ENCODE data around the gene EBI3.

Gene EBI3

GRCh38 chr19:4197625-4198466 lies 31.5 kb upstream of the EBI3 start:
- 30% methylated on average over 41 of the region's 70 CpGs for WGBS
- H4K8ac ChIP-seq (ENCODE audit: low read length): no peak overlapping the region

GRCh38 chr19:4198467-4199126 lies 30.7 kb upstream of the EBI3 start:
- H3K27ac ChIP-seq (ENCODE audit: low read length, poor library complexity, severe bottlenecking): no peak overlapping the region
- no peak overlapping the region for H2BK5ac ChIP-seq (ENCODE audit: low read depth, low read length, poor library complexity, severe bottlenecking)
- no peak overlapping the region for H3K14ac ChIP-seq (ENCODE audit: low read length in 2 of 2)
- no peak overlapping the region for H3K4me3 ChIP-seq (ENCODE audit: insufficient read depth in 1 of 2, low read depth in 1 of 2, low read length in 2 of 2)
- H3K4ac ChIP-seq (ENCODE audit: low read depth in 1 of 2, low read length in 2 of 2): no peak overlapping the region
- DNase-seq: no peak
- H3K9me3 ChIP-seq (ENCODE audit: control insufficient read depth, low read length): peaks cover 7% of the 10 kb centered on the region
- no peak overlapping the region for H2BK12ac ChIP-seq (ENCODE audit: low read length in 2 of 2)
- peaks cover 3% of the 10 kb centered on the region for H3K4me1 ChIP-seq (ENCODE audit: control insufficient read depth, insufficient read depth, low read depth, low read length)
- peaks cover 58 to 78% of the 10 kb centered on the region in 2 experiments for H3K27me3 ChIP-seq (ENCODE audit: control insufficient read depth in 1 of 2, insufficient read depth in 1 of 2, low read length in 2 of 2)
- H4K8ac ChIP-seq (ENCODE audit: low read length): no peak overlapping the region
- H3K9ac ChIP-seq (ENCODE audit: low read length): no peak overlapping the region
- H3K4me2 ChIP-seq (ENCODE audit: low read length, poor library complexity, severe bottlenecking): no peak overlapping the region
- no peaks in the 10 kb centered on the region for H3K36me3 ChIP-seq (ENCODE audit: control insufficient read depth in 1 of 2, insufficient read depth in 2 of 2, low read depth in 1 of 2, low read length in 2 of 2)
- no peak overlapping the region for H2AFZ ChIP-seq (ENCODE audit: low read depth, low read length)
- no peak overlapping the region for H2BK120ac ChIP-seq (ENCODE audit: low read depth, low read length)
- no peak overlapping the region for H3K23ac ChIP-seq (ENCODE audit: low read length in 2 of 2)
- no peak overlapping the region for H2AK5ac ChIP-seq (ENCODE audit: low read length, severe bottlenecking)
- no peaks in the 10 kb centered on the region for H3K79me1 ChIP-seq (replicated peaks; ENCODE audit: low read length, poor library complexity, severe bottlenecking)
- H2BK15ac ChIP-seq (ENCODE audit: low read depth, poor library complexity, severe bottlenecking): no peak overlapping the region
- WGBS: 22% methylated on average over 12 of the region's 28 CpGs
- no peak overlapping the region for H4K91ac ChIP-seq (ENCODE audit: low read length)
- no peak overlapping the region for H3K18ac ChIP-seq (ENCODE audit: low read depth in 1 of 2, low read length in 2 of 2)

More at GRCh38 chr19:4197625-4198466, 31.5 kb upstream of the EBI3 start:
- no peak overlapping the region for H2BK5ac ChIP-seq (ENCODE audit: low read depth, low read length, poor library complexity, severe bottlenecking)
- H3K9me3 ChIP-seq (ENCODE audit: control insufficient read depth, low read length): peaks cover 7% of the 10 kb centered on the region
- H2AK5ac ChIP-seq (ENCODE audit: low read length, severe bottlenecking): no peak overlapping the region
- no peak overlapping the region for H3K4ac ChIP-seq (ENCODE audit: low read depth in 1 of 2, low read length in 2 of 2)
- DNase-seq: no peak
- no peak overlapping the region for H3K9ac ChIP-seq (ENCODE audit: low read length)
- no peak overlapping the region for H3K4me3 ChIP-seq (ENCODE audit: insufficient read depth in 1 of 2, low read depth in 1 of 2, low read length in 2 of 2)
- no peak overlapping the region for H2BK120ac ChIP-seq (ENCODE audit: low read depth, low read length)
- peaks cover 58 to 82% of the 10 kb centered on the region in 2 experiments for H3K27me3 ChIP-seq (ENCODE audit: control insufficient read depth in 1 of 2, insufficient read depth in 1 of 2, low read length in 2 of 2)
- H3K14ac ChIP-seq (ENCODE audit: low read length in 2 of 2): no peak overlapping the region
- no peak overlapping the region for H3K27ac ChIP-seq (ENCODE audit: low read length, poor library complexity, severe bottlenecking)
- no peak overlapping the region for H3K4me2 ChIP-seq (ENCODE audit: low read length, poor library complexity, severe bottlenecking)
- no peak overlapping the region for H2AFZ ChIP-seq (ENCODE audit: low read depth, low read length)
- H3K18ac ChIP-seq (ENCODE audit: low read depth in 1 of 2, low read length in 2 of 2): no peak overlapping the region
- H3K36me3 ChIP-seq (ENCODE audit: control insufficient read depth in 1 of 2, insufficient read depth in 2 of 2, low read depth in 1 of 2, low read length in 2 of 2): no peaks in the 10 kb centered on the region
- H3K79me1 ChIP-seq (replicated peaks; ENCODE audit: low read length, poor library complexity, severe bottlenecking): no peaks in the 10 kb centered on the region
- H2BK12ac ChIP-seq (ENCODE audit: low read length in 2 of 2): no peak overlapping the region
- no peak overlapping the region for H3K23ac ChIP-seq (ENCODE audit: low read length in 2 of 2)
- peaks cover 3% of the 10 kb centered on the region for H3K4me1 ChIP-seq (ENCODE audit: control insufficient read depth, insufficient read depth, low read depth, low read length)
- H2BK15ac ChIP-seq (ENCODE audit: low read depth, poor library complexity, severe bottlenecking): no peak overlapping the region
- H4K91ac ChIP-seq (ENCODE audit: low read length): no peak overlapping the region

GRCh38 chr19:4199699-4200293 lies 29.5 kb upstream of the EBI3 start:
- H4K8ac ChIP-seq (ENCODE audit: low read length): no peak overlapping the region
- H3K79me1 ChIP-seq (replicated peaks; ENCODE audit: low read length, poor library complexity, severe bottlenecking): no peaks in the 10 kb centered on the region
- no peak overlapping the region for H3K4me2 ChIP-seq (ENCODE audit: low read length, poor library complexity, severe bottlenecking)
- no peak overlapping the region for H2BK120ac ChIP-seq (ENCODE audit: low read depth, low read length)
- 66% methylated on average over 33 of the region's 33 CpGs for WGBS
- H3K23ac ChIP-seq (ENCODE audit: low read length in 2 of 2): no peak overlapping the region
- peaks cover 7% of the 10 kb centered on the region for H3K9me3 ChIP-seq (ENCODE audit: control insufficient read depth, low read length)
- H2BK12ac ChIP-seq (ENCODE audit: low read length in 2 of 2): no peak overlapping the region
- no peak overlapping the region for H4K91ac ChIP-seq (ENCODE audit: low read length)
- no peak overlapping the region for H3K14ac ChIP-seq (ENCODE audit: low read length in 2 of 2)
- H3K36me3 ChIP-seq (ENCODE audit: control insufficient read depth in 1 of 2, insufficient read depth in 2 of 2, low read depth in 1 of 2, low read length in 2 of 2): no peaks in the 10 kb centered on the region
- no peak overlapping the region for H3K4me3 ChIP-seq (ENCODE audit: insufficient read depth in 1 of 2, low read depth in 1 of 2, low read length in 2 of 2)
- no peak overlapping the region for H2BK5ac ChIP-seq (ENCODE audit: low read depth, low read length, poor library complexity, severe bottlenecking)
- H3K27me3 ChIP-seq (ENCODE audit: control insufficient read depth in 1 of 2, insufficient read depth in 1 of 2, low read length in 2 of 2): peaks cover 48 to 67% of the 10 kb centered on the region in 2 experiments
- H3K27ac ChIP-seq (ENCODE audit: low read length, poor library complexity, severe bottlenecking): no peak overlapping the region
- H3K18ac ChIP-seq (ENCODE audit: low read depth in 1 of 2, low read length in 2 of 2): no peak overlapping the region
- DNase-seq: no peak
- H3K4me1 ChIP-seq (ENCODE audit: control insufficient read depth, insufficient read depth, low read depth, low read length): peaks cover 3% of the 10 kb centered on the region
- no peak overlapping the region for H3K4ac ChIP-seq (ENCODE audit: low read depth in 1 of 2, low read length in 2 of 2)
- no peak overlapping the region for H2BK15ac ChIP-seq (ENCODE audit: low read depth, poor library complexity, severe bottlenecking)
- H3K9ac ChIP-seq (ENCODE audit: low read length): no peak overlapping the region
- no peak overlapping the region for H2AFZ ChIP-seq (ENCODE audit: low read depth, low read length)
- no peak overlapping the region for H2AK5ac ChIP-seq (ENCODE audit: low read length, severe bottlenecking)

- Histone ChIP-seq H3K4me3 (ENCODE audit: insufficient read depth in 1 of 2, low read depth in 1 of 2, low read length in 2 of 2) (no peak overlapping the region), H2AK5ac (ENCODE audit: low read length, severe bottlenecking) (no peak overlapping the region), H3K27ac (ENCODE audit: low read length, poor library complexity, severe bottlenecking) (no peak overlapping the region), H2BK12ac (ENCODE audit: low read length in 2 of 2) (no peak overlapping the region), H3K9me3 (ENCODE audit: control insufficient read depth, low read length) (peaks cover 7% of the 10 kb centered on the region), H3K14ac (ENCODE audit: low read length in 2 of 2) (no peak overlapping the region), H3K79me1 (replicated peaks; ENCODE audit: low read length, poor library complexity, severe bottlenecking) (no peaks in the 10 kb centered on the region), H2BK5ac (ENCODE audit: low read depth, low read length, poor library complexity, severe bottlenecking) (no peak overlapping the region), H3K4ac (ENCODE audit: low read depth in 1 of 2, low read length in 2 of 2) (no peak overlapping the region), H3K4me1 (ENCODE audit: control insufficient read depth, insufficient read depth, low read depth, low read length) (peaks cover 3% of the 10 kb centered on the region), H2BK15ac (ENCODE audit: low read depth, poor library complexity, severe bottlenecking) (no peak overlapping the region), H4K91ac (ENCODE audit: low read length) (no peak overlapping the region), H2BK120ac (ENCODE audit: low read depth, low read length) (no peak overlapping the region), H3K4me2 (ENCODE audit: low read length, poor library complexity, severe bottlenecking) (no peak overlapping the region), H3K18ac (ENCODE audit: low read depth in 1 of 2, low read length in 2 of 2) (no peak overlapping the region), H3K27me3 (ENCODE audit: control insufficient read depth in 1 of 2, insufficient read depth in 1 of 2, low read length in 2 of 2) (peaks cover 48 to 57% of the 10 kb centered on the region in 2 experiments), H4K8ac (ENCODE audit: low read length) (no peak overlapping the region), H2AFZ (ENCODE audit: low read depth, low read length) (no peak overlapping the region), H3K23ac (ENCODE audit: low read length in 2 of 2) (no peak overlapping the region), H3K9ac (ENCODE audit: low read length) (no peak overlapping the region), H3K36me3 (ENCODE audit: control insufficient read depth in 1 of 2, insufficient read depth in 2 of 2, low read depth in 1 of 2, low read length in 2 of 2) (no peaks in the 10 kb centered on the region)
- no peak for DNase-seq
- 90% methylated on average over 2 of the region's 2 CpGs for WGBS
Observed at GRCh38 chr19:4200940-4201542, 28.3 kb upstream of the EBI3 start.
